Measurements from ENCODE around the gene EHD3.
"Not testable (repeated sequence)": the region's sequence is repeated elsewhere in the genome, so short reads cannot be mapped to it uniquely, and the experiment has no call there.

The EHD3 gene

GRCh38 chr2:31282634-31283033, 48.7 kb downstream of the EHD3 start:
- FAIRE-seq (no peak), DNase-seq (ENCODE audit: insufficient read length, low spot score) (no peak)

- DNase-seq (ENCODE audit: insufficient read length, low spot score); FAIRE-seq: not testable (repeated sequence)
These were observed 49.4 kb downstream of the EHD3 start for GRCh38 chr2:31283193-31283919.

DNA sequence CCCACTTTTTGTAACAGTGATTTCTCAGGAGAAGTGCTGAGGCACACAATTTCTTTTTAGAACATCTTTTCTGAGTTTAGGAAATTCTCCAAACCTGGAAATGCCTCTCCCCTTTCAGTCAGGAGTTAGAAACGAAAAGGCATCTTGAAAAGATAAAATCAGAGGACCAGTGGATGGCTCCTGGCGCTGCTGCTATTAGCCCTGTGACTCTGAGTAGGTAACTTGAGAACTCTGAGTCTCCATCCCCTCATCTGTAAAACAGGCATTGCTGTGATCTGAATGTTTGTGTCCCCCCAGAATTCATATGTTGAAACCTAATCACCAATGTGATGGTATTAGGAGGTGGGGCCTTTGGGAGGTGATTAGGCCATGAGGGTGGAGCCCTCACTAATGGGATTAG, 50.2 kb downstream of the EHD3 start:
- DNase-seq (ENCODE audit: insufficient read length, low spot score): no peak
- no peak for FAIRE-seq

DNA sequence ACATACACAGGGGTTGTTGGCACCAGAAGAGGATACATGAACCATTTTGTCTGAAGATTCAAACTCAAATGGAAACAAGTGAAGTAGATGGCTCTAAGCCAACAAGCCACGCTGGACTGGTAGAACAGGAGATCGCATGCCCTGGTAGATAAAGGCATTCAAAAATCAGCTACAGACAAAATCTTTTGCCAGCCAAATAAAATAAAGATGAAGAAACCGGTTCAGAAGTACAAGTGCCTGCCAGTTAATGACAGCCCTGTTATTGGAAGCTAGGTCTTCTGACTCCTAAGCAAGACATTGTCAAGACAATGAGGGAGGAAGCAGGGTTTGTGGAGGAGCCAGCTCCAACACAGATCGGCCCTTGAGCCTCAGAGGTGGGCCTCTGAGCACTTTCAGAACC, 52.3 kb downstream of the EHD3 start:
- FAIRE-seq (no peak), DNase-seq (ENCODE audit: insufficient read length, low spot score) (no peak)

GRCh38 chr2:31286961-31287550, 53.1 kb downstream of the EHD3 start:
- FAIRE-seq (no peak), DNase-seq (ENCODE audit: insufficient read length, low spot score) (peak; percentile 42)

GRCh38 chr2:31287654-31288053, 53.7 kb downstream of the EHD3 start:
- FAIRE-seq (peak; percentile 64), DNase-seq (ENCODE audit: insufficient read length, low spot score) (peak; percentile 55)

DNA sequence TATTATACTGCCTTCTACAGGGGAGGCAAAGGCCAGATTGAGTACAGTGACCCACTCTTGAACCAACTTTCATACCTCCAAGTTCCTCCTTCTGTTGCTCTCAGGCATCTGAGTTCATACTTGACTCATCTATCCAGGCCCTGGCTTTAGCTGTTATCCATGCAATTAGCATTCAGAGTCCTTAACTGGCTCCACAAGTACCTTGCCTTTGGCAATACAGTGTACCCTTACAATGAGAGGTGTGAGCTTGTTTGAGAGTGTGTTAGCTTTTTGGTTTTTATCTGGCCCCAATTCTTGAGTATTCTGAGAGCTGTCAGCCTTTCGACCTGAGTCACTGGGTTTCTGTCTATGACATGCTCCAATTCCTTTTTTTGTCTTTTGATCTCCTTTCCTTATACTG, 60.2 kb downstream of the EHD3 start:
- FAIRE-seq (no peak), DNase-seq (ENCODE audit: insufficient read length, low spot score) (no peak)

GRCh38 chr2:31296641-31297287, 62.8 kb downstream of the EHD3 start:
- DNase-seq (ENCODE audit: insufficient read length, low spot score) (no peak), FAIRE-seq (no peak)

DNA sequence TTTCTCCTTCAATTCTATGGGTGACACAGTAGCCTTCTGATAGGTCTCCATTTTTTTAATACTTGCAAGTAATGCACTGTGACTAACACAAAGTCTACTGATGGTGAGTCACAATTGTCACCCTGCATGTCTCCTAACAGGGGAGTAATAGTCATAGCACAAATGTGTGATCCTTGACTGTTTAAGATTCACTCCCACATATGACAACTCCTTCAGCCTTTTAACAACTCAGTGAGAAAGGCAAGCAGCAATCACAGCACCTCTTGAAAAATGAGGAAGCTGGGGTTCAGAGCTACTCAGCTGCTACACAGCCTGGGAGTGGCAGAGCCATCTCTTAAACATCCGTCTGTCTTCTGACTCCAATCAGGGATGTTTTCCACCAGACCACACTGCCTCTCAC, 63.8 kb downstream of the EHD3 start:
- peak; percentile 54 for DNase-seq (ENCODE audit: insufficient read length, low spot score)
- FAIRE-seq: peak; percentile 65

GRCh38 chr2:31299547-31299946, 65.6 kb downstream of the EHD3 start:
- FAIRE-seq (no peak), DNase-seq (ENCODE audit: insufficient read length, low spot score) (no peak)

DNA sequence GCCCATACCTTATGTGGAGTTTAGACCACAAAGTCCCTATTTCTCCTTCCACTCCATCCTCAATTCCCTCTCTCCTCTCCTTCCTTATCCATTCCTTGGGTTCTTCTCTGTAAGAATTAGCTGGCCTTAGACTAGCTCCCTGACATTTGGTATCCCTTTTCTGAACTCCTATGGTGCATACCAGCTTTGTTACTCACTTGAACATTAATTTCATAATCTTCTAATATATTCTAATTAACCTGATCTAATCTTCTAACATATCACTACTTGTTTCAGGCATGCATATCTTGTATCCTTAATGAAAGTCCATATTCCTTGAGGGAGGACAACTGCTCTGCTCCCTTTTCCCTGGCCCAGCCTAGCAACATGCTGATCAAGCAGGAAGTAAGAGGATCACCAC, 66.4 kb downstream of the EHD3 start:
- FAIRE-seq: no peak

GRCh38 chr2:31302940-31303563, 69.1 kb downstream of the EHD3 start:
- DNase-seq (ENCODE audit: insufficient read length, low spot score) (no peak), FAIRE-seq (no peak)

More for the DNA sequence above, 66.4 kb downstream of the EHD3 start:
- DNase-seq (ENCODE audit: insufficient read length, low spot score): no peak

DNA sequence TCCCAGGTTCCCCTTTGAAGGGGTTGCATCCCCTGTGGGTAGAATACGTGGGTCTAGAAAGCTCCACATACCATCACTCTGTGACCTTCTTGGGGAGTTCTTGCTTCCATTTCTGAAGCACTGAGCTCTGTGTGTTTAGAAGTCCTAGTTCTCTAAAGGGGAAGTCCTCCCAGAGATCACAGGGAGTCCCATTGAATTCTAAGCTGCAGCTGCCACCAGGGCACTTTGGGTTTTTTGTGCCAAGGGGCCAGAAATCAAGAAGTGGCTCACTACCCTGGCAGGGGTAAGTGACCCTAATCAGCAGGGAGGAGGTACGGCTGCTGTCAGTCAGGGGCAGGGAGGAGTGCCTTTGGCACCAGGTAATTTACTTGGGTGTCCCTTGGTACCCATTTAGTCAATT, 70.9 kb downstream of the EHD3 start:
- DNase-seq (ENCODE audit: insufficient read length, low spot score) (no peak), FAIRE-seq (no peak)

DNA sequence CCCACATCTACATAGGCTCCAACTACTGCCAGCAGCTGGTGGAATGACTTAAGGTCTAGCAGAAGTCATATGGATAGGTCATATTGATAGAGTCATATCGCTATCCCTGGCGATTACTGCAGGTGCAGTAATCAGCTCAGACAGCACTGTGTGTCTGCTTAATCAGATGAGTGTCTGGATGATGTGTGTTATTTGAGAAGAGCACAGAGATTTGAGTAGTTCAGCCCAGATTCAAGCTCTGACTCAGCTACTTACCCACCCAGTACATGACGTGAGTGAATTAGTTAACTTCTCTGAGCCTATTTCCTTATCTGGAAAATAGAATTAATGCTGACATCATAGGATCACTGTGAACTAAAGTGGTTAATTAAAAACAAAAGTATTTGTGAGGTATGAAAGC, 78.9 kb downstream of the EHD3 start:
- DNase-seq (ENCODE audit: insufficient read length, low spot score): no peak
- FAIRE-seq: no peak

DNA sequence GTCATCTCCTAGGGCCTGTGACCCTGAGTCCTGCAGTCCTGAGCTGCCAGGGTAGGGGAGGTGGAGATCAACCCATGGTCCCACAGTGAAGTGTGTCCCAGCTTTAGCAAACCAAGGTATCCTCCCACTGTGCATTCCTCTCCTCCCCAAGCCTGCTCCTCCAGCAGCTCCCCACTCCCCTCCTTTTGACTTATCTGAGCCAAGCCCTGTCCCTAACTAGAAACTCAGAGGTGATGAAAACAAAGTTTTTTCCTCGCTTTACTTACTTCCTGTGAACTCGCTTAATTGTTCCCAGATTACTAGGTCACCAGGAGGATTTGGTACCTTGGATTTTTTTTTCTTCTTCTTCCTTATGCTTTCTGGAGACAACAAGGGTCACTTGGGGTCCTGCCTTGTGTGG, 80.8 kb downstream of the EHD3 start:
- FAIRE-seq: no peak
- DNase-seq (ENCODE audit: insufficient read length, low spot score): no peak

- DNase-seq (ENCODE audit: insufficient read length, low spot score) (no peak), FAIRE-seq (no peak)
These were observed 83.4 kb downstream of the EHD3 start for GRCh38 chr2:31317396-31317795.

DNA sequence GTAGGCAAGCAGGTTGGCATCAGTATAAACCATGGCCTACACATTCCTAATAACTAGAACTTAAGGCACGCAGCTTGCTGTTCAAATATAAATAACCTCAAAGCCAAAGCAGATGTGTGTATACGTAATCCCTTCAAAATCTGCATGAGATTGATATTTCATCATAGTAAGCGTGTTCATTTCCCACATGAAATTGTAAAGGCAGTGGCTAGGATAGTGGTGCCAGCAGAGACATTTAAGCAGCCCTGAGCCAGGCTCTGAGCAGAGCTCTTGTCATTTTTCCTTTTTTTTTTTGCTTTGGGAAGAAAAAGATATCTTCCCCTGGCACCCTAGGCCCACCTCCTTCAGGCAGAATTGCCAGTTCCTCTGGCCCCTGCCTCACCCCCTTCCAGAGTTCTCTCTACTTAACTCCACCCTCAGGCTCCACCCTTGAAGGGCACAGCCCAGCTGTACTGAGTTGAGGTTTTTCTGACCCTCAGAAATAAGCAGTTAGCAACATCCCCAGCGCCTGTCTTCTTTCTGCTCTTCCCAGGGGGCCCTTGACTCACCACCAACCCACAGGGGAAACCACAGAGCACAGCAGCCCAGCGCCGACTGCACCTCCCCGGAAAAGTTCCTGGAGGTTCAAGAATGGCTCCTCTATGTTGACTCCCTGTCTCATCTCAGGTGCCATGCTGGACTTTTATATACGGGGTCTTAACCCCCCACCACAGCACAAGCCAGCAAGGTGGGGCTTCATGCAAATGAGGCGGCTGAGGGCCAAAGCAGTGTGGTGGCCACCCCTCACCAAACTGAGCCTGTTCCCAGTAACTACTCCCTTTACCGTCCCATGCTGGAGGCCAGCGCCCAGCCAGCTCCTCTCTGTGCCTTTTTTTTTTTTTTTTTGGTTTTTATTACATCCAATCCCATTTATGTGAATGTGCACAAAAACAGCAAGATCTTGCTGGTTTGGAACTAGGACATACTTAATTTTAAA, 84.7 kb downstream of the EHD3 start:
- FAIRE-seq (no peak), DNase-seq (ENCODE audit: insufficient read length, low spot score) (no peak)
